GM18858 (cell line): ENCODE data around the gene HAS3.
"Not testable (repeated sequence)": the region's sequence is repeated elsewhere in the genome, so short reads cannot be mapped to it uniquely, and the experiment has no call there.

ENCODE experiments used
- ATAC-seq: cut with Tn5 transposase; IDR thresholded peaks from one replicate; pipeline ENCODE4 v1.9.1; 2021; ENCODE audit not compliant: unreplicated experiment

The HAS3 gene

DNA sequence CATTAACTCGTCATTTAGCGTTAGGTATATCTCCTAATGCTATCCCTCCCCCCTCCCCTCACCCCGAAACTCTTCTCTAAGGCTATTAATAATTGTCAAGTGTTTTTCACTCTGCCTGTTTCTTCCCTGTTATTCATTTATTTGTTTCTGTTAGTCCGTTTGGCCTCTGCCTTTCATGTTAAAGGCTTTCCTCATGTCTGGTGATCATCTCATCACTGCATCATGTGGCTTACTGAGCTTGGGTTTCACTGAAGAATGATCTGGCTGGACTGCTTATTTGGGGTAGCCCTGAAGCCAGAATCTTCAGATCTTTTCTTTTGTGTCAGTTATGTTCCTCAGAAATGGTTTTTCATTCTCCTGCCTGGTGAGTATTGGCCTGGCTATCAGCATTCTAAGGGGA lies 36.5 kb downstream of the HAS3 start:
- no peak for ATAC-seq

DNA sequence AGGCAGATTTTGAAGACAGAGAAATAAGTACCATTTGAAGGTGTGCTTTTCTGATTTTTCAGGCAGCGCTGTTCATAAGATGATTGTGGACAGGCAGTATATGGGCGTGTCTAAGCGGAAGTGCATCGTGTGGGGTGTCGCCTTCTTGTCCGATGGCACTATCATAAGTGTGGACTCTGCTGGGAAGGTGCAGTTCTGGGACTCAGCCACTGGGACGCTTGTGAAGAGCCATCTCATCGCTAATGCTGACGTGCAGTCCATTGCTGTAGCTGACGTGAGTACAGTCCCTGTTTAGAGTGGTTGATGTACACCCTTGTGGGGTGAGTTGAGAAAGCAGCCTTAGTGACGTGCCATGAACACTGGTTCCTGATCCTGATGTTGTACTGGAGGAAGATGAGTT lies 37.7 kb downstream of the HAS3 start:
- ATAC-seq = no peak

DNA sequence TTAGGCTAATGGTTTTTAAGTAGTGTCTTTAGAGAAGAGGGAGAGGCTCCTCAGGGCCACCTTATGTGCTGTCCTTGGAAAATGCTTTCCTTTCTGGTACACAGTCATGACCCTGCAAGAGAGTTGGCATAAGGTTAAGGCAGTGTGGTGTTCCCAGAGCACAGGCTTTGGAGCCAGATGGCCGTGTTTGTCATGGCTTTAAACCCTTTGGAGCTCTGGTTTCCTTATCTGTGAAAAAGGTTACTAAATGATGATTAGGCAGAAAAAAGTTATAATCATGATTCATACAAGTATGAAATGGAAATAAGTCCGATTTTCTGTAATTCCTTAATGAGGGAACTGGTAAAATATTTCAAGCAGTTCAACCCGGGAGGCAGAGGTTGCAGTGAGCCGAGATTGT lies 40.2 kb downstream of the HAS3 start:
- ATAC-seq = no peak

DNA sequence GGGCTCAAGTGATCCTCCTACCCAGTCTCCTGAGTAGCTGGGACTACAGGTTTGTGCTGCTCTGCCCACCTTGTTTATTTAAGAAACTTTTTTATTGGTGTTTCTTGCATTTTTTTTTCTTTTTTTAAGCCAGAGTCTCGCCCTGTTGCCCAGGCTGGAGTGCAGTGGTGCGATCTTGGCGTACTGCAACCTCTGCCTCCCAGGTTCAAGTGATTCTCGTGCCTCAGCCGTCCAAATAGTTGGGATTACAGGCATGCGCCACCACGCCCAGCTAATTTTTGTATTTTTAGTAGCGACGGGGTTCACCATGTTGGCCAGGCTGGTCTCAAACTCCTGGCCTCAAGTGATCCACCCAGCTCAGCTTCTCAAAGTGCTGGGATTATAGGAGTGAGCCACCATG lies 44.2 kb downstream of the HAS3 start:
- ATAC-seq = not testable (repeated sequence)

DNA sequence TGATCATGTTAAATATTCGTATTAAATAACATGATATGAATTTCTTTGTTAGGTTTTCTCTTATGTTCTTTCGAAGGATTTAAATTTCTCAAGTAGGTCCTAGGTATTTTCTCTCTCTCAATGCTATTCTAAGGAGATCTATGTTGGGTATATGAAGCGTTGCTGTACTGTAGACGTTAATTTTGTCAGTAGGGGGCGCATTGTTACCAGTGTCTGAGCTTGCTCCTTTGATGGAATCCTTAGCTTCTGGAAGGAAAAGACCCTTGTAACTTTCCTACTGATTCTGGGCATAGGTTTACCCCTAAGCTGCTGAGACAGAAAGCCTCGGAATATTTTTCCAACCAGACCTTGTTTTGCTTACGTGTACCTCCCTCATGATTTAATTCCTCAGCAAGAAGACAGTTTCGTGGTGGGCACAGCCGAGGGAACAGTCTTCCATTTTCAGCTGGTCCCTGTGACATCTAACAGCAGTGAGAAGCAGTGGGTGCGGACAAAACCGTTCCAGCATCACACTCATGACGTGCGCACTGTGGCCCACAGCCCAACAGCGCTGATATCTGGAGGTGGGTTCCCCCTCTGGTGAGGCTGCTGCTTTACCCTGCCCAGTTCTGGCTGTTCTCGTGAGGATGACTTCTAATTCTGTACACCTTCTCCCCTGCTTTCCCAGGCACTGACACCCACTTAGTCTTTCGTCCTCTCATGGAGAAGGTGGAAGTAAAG lies 44.9 kb downstream of the HAS3 start:
- ATAC-seq = no peak

DNA sequence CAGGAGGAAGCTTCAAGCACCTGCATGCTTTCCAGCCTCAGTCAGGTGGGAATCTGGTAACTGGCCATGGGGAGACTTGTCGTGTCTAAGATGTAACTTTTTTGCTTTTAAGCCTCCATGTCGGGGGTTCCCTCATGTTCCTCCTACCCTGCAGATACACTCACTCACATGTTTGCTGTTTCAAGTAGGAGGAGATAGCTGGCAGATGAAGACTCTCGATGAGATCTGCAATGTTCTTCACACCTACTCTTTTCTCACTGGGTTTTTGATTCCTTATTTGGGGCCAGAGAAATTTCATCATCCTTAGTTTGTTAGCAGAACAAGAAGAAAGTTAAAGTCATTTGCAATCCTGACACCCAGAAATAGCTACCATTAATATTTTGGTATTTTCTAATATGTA lies 51.7 kb downstream of the HAS3 start:
- no peak for ATAC-seq

DNA sequence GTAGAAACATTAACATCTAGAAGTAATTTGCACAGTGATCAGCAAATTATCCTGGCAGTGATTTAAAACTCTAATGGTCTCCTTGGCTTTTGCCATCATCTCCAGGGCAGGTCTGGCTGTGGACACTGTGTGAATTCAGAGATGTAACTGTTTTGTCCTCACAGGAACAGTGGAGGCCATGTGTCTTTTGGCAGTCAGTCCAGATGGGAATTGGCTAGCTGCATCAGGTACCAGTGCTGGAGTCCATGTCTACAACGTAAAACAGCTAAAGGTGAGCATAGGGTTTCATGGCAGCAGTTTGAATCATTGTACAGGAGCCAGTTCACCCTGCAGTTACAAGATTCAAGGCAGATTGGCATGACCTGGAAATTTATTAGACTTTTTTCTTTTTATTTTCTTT lies 54.7 kb downstream of the HAS3 start:
- no peak for ATAC-seq

DNA sequence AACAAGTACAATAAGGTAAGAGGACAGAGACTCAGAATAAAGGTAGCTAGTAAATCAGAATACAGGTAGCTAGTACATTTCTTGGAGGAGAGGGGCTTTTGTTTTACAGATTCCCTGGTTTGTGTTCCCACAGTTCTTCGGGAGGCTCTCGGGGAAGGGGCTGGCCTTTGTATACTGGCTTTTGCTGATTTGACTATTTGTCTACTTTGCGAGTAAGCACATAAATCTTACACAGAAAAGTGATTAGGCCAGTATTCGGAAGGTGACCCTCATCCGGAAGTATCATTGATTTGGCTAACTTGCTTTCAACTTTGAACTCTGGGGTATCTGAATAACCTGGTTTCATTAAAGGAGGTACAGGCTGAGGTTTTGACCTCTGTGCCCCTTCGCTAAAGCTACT lies 60.1 kb downstream of the HAS3 start:
- ATAC-seq = no peak

DNA sequence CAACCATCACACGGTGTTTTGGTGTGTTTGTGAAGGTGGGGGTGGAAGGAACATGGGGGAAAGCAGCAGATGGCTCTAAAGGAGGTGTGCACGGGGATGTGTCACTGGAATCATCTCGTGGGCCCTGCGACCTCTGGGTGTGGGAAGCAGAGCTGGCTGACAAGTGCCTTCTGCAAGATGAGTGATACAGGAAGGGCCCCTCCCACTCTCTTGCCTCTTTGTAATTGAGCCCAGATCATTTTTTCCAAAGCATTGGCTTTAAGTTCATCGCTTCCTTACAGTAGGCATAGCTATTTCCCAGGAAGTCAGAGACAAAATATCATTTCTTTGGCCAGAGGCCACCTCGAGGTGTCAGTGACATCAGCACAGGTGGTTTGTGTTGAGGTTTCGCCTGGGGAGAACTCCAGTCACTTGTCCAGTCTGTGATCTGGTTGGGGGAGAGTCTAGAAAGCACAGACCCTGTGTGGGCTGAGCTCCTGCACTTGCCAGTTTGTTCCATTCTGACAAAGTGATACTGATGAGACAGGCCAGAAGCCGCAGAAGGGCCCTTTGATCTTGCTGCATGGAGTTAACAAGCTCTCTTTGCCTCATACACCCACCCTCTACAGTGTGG lies 60.9 kb downstream of the HAS3 start:
- ATAC-seq = no peak

DNA sequence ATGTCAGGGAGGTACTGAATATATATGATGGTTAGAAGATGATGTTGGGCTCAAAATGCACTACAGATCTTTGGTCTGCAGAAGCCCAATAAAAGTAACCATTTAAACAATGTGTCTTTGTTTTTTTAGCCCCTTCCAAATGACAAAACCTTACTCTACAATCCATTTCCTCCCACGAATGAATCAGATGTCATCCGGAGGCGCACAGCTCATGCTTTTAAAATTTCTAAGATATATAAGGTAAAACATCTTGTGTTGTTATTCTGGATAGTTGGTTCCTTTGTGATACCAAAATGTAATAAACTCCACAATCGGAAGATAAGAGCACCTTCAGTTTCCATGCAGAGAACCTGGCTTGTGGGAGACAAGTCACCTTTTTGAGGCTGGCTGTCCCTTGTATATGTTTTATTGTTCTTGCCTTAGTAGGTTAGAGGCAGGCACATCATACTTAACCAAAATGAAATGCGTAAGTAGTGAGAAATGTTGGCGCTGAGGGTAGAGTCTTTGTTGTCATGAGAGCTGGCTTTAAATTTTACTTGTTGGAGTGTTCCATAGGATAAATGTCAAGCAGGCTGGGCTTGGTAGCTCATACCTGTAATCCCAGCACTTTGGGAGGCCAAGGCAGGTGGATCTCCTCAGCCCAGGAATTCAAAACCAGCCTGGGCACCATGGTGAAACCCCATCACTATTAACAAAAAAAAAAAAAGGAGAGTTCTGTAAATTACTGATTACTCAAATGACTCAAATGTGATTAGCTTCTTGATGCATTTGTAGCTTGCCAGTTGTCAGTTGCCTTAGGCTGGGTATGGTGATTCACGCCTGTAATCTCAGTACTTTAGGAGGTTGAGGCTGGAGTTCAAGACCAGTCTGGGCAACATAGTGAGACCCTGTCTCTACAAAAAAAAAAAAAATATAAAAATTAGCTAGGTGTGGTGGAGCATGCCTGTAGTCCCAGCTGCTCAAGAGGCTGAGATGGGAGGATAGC lies 61.8 kb downstream of the HAS3 start:
- no peak for ATAC-seq
